HG03135 (cell line): ENCODE measurements around the gene C7orf25.

Source experiments
- ATAC-seq: cut with Tn5 transposase; IDR thresholded peaks from one replicate; pipeline ENCODE4 v1.9.1; 2021; ENCODE audit warnings: mild to moderate bottlenecking, moderate library complexity; ENCODE audit not compliant: unreplicated experiment

The C7orf25 gene

GRCh38 chr7:42880392-42880791, 31.5 kb downstream of the C7orf25 start:
- ATAC-seq: no peak

- ATAC-seq: no peak
Observed at GRCh38 chr7:42878303-42878702, 33.6 kb downstream of the C7orf25 start.

GRCh38 chr7:42877862-42878261, 34.0 kb downstream of the C7orf25 start:
- ATAC-seq: no peak

- ATAC-seq: peak; percentile 92
Observed at GRCh38 chr7:42876182-42877068, 35.4 kb downstream of the C7orf25 start.

- peak; percentile 96 for ATAC-seq
Observed at GRCh38 chr7:42869131-42870020, 42.5 kb downstream of the C7orf25 start.

GRCh38 chr7:42868480-42868879, 43.4 kb downstream of the C7orf25 start:
- ATAC-seq: no peak
